Measurements from ENCODE around the gene ABCA2.

Gene ABCA2

GRCh38 chr9:137032858-137033257, 4.8 kb upstream of the ABCA2 start:
- Histone ChIP-seq H2AFZ (ENCODE audit: insufficient read depth, low read length, poor library complexity) (no peak overlapping the region), H3K4me3 (ENCODE audit: low read depth, low read length) (no peak overlapping the region), H3K4ac (ENCODE audit: low read depth, low read length) (no peak overlapping the region), H3K18ac (ENCODE audit: low read length) (no peak overlapping the region), H3K14ac (ENCODE audit: low read length) (no peak overlapping the region), H4K8ac (ENCODE audit: low read depth, low read length) (no peak overlapping the region), H3K79me2 (ENCODE audit: control insufficient read depth, insufficient read depth, low read length, poor library complexity) (no peaks in the 10 kb centered on the region), H3K36me3 (ENCODE audit: control insufficient read depth in 1 of 2, insufficient read depth in 2 of 2, low read length in 2 of 2) (no peaks in the 10 kb centered on the region), H3K23ac (ENCODE audit: low read length) (no peak overlapping the region), H3K27me3 (ENCODE audit: insufficient read depth, low read length) (no peaks in the 10 kb centered on the region), H4K12ac (ENCODE audit: low read depth, low read length) (no peak overlapping the region), H3K27ac (ENCODE audit: low read depth, low read length) (no peak overlapping the region), H3K4me1 (ENCODE audit: control insufficient read depth in 1 of 2, insufficient read depth in 2 of 2, low read length in 2 of 2) (peaks cover 6% of the 10 kb centered on the region in 2 experiments), H4K91ac (ENCODE audit: low read depth, low read length) (no peak overlapping the region), H3K4me2 (ENCODE audit: low read length) (no peak overlapping the region), H3K9me3 (ENCODE audit: insufficient read depth, low read depth, low read length) (peaks cover 2% of the 10 kb centered on the region), H3K79me1 (ENCODE audit: low read length) (no peaks in the 10 kb centered on the region), H2BK12ac (ENCODE audit: low read length) (no peak overlapping the region), H2AK5ac (ENCODE audit: low read length) (no peak overlapping the region), H2BK5ac (ENCODE audit: low read depth, low read length, poor library complexity) (no peak overlapping the region), H3K9ac (ENCODE audit: low read length) (no peak overlapping the region), H2BK120ac (ENCODE audit: insufficient read depth, low read length, poor library complexity) (no peak overlapping the region)
- WGBS (ENCODE audit: extremely low coverage, insufficient coverage, insufficient read length): no CpG with 5 or more reads among the region's 10 CpGs
- peak; percentile 13 to 26 for DNase-seq

GRCh38 chr9:137031904-137032640, 4.0 kb upstream of the ABCA2 start, which contains the start of gene FUT7:
Gene FUT7 (minus strand): TSS chr9:137032088. CDS start chr9:137031991, 97 bp downstream.
- Histone ChIP-seq H3K9me3 (ENCODE audit: insufficient read depth, low read depth, low read length) (peaks cover 5% of the 10 kb centered on the region), H3K9ac (ENCODE audit: low read length) (no peak within 1 kb of the TSS), H2AFZ (ENCODE audit: insufficient read depth, low read length, poor library complexity) (no peak within 1 kb of the TSS), H4K91ac (ENCODE audit: low read depth, low read length) (no peak within 1 kb of the TSS), H3K4me3 (ENCODE audit: low read depth, low read length) (no peak within 1 kb of the TSS), H3K36me3 (ENCODE audit: control insufficient read depth in 1 of 2, insufficient read depth in 2 of 2, low read length in 2 of 2) (no peaks in the 10 kb centered on the region), H2BK5ac (ENCODE audit: low read depth, low read length, poor library complexity) (no peak within 1 kb of the TSS), H3K23ac (ENCODE audit: low read length) (no peak within 1 kb of the TSS), H3K4ac (ENCODE audit: low read depth, low read length) (no peak within 1 kb of the TSS), H2AK5ac (ENCODE audit: low read length) (no peak within 1 kb of the TSS), H3K79me1 (ENCODE audit: low read length) (no peaks in the 10 kb centered on the region), H2BK120ac (ENCODE audit: insufficient read depth, low read length, poor library complexity) (no peak within 1 kb of the TSS), H3K4me1 (ENCODE audit: control insufficient read depth in 1 of 2, insufficient read depth in 2 of 2, low read length in 2 of 2) (peaks cover 6 to 8% of the 10 kb centered on the region in 2 experiments), H3K79me2 (ENCODE audit: control insufficient read depth, insufficient read depth, low read length, poor library complexity) (no peaks in the 10 kb centered on the region), H3K14ac (ENCODE audit: low read length) (no peak within 1 kb of the TSS), H3K4me2 (ENCODE audit: low read length) (no peak within 1 kb of the TSS), H4K8ac (ENCODE audit: low read depth, low read length) (no peak within 1 kb of the TSS), H4K12ac (ENCODE audit: low read depth, low read length) (no peak within 1 kb of the TSS), H2BK12ac (ENCODE audit: low read length) (no peak within 1 kb of the TSS), H3K27ac (ENCODE audit: low read depth, low read length) (no peak within 1 kb of the TSS), H3K18ac (ENCODE audit: low read length) (no peak within 1 kb of the TSS), H3K27me3 (ENCODE audit: insufficient read depth, low read length) (peaks cover 5% of the 10 kb centered on the region)
- no peak for DNase-seq
- no CpG with 5 or more reads among the region's 16 CpGs for WGBS (ENCODE audit: extremely low coverage, insufficient coverage, insufficient read length)

- H3K27ac ChIP-seq (ENCODE audit: low read depth, low read length): no peak overlapping the region
These were observed 2.8 kb upstream of the ABCA2 start for GRCh38 chr9:137030538-137031527.

GRCh38 chr9:137030006-137030405, 2.0 kb upstream of the ABCA2 start:
- H2BK12ac ChIP-seq (ENCODE audit: low read length): no peak overlapping the region
- no peak overlapping the region for H3K4me3 ChIP-seq (ENCODE audit: low read depth, low read length)
- no peak overlapping the region for H4K12ac ChIP-seq (ENCODE audit: low read depth, low read length)
- no peak overlapping the region for H3K4me2 ChIP-seq (ENCODE audit: low read length)
- no peak overlapping the region for H3K4ac ChIP-seq (ENCODE audit: low read depth, low read length)
- no peak for DNase-seq
- no peak overlapping the region for H2AFZ ChIP-seq (ENCODE audit: insufficient read depth, low read length, poor library complexity)
- no peak overlapping the region for H4K91ac ChIP-seq (ENCODE audit: low read depth, low read length)
- H3K27ac ChIP-seq (ENCODE audit: low read depth, low read length): no peak overlapping the region
- no peaks in the 10 kb centered on the region for H3K36me3 ChIP-seq (ENCODE audit: control insufficient read depth in 1 of 2, insufficient read depth in 2 of 2, low read length in 2 of 2)
- H3K18ac ChIP-seq (ENCODE audit: low read length): no peak overlapping the region
- H2BK5ac ChIP-seq (ENCODE audit: low read depth, low read length, poor library complexity): no peak overlapping the region
- H3K9me3 ChIP-seq (ENCODE audit: insufficient read depth, low read depth, low read length): peaks cover 3% of the 10 kb centered on the region
- no peak overlapping the region for H3K14ac ChIP-seq (ENCODE audit: low read length)
- H3K79me2 ChIP-seq (ENCODE audit: control insufficient read depth, insufficient read depth, low read length, poor library complexity): no peaks in the 10 kb centered on the region
- no peak overlapping the region for H2AK5ac ChIP-seq (ENCODE audit: low read length)
- no peak overlapping the region for H4K8ac ChIP-seq (ENCODE audit: low read depth, low read length)
- H3K79me1 ChIP-seq (ENCODE audit: low read length): no peaks in the 10 kb centered on the region
- H3K27me3 ChIP-seq (ENCODE audit: insufficient read depth, low read length): peaks cover 9% of the 10 kb centered on the region
- H3K23ac ChIP-seq (ENCODE audit: low read length): no peak overlapping the region
- H3K4me1 ChIP-seq (ENCODE audit: control insufficient read depth in 1 of 2, insufficient read depth in 2 of 2, low read length in 2 of 2): peaks cover 6 to 8% of the 10 kb centered on the region in 2 experiments
- H3K9ac ChIP-seq (ENCODE audit: low read length): no peak overlapping the region
- no peak overlapping the region for H2BK120ac ChIP-seq (ENCODE audit: insufficient read depth, low read length, poor library complexity)
- WGBS (ENCODE audit: extremely low coverage, insufficient coverage, insufficient read length): no CpG with 5 or more reads among the region's 15 CpGs

More at GRCh38 chr9:137030538-137031527, 2.8 kb upstream of the ABCA2 start:
- no peak overlapping the region for H2BK120ac ChIP-seq (ENCODE audit: insufficient read depth, low read length, poor library complexity)
- no peak overlapping the region for H3K4me2 ChIP-seq (ENCODE audit: low read length)
- no peak overlapping the region for H2BK5ac ChIP-seq (ENCODE audit: low read depth, low read length, poor library complexity)
- no peak overlapping the region for H3K9ac ChIP-seq (ENCODE audit: low read length)
- peaks cover 6 to 8% of the 10 kb centered on the region in 2 experiments for H3K4me1 ChIP-seq (ENCODE audit: control insufficient read depth in 1 of 2, insufficient read depth in 2 of 2, low read length in 2 of 2)
- no peaks in the 10 kb centered on the region for H3K36me3 ChIP-seq (ENCODE audit: control insufficient read depth in 1 of 2, insufficient read depth in 2 of 2, low read length in 2 of 2)
- no peaks in the 10 kb centered on the region for H3K79me2 ChIP-seq (ENCODE audit: control insufficient read depth, insufficient read depth, low read length, poor library complexity)
- H4K91ac ChIP-seq (ENCODE audit: low read depth, low read length): no peak overlapping the region
- DNase-seq: no peak
- peaks cover 5% of the 10 kb centered on the region for H3K9me3 ChIP-seq (ENCODE audit: insufficient read depth, low read depth, low read length)
- no peak overlapping the region for H2AK5ac ChIP-seq (ENCODE audit: low read length)
- no peak overlapping the region for H3K14ac ChIP-seq (ENCODE audit: low read length)
- H3K4me3 ChIP-seq (ENCODE audit: low read depth, low read length): no peak overlapping the region
- H3K27me3 ChIP-seq (ENCODE audit: insufficient read depth, low read length): peaks cover 9% of the 10 kb centered on the region
- no peak overlapping the region for H2AFZ ChIP-seq (ENCODE audit: insufficient read depth, low read length, poor library complexity)
- H4K8ac ChIP-seq (ENCODE audit: low read depth, low read length): no peak overlapping the region
- H4K12ac ChIP-seq (ENCODE audit: low read depth, low read length): no peak overlapping the region
- no peak overlapping the region for H3K4ac ChIP-seq (ENCODE audit: low read depth, low read length)
- H3K23ac ChIP-seq (ENCODE audit: low read length): no peak overlapping the region
- no CpG with 5 or more reads among the region's 65 CpGs for WGBS (ENCODE audit: extremely low coverage, insufficient coverage, insufficient read length)
- no peak overlapping the region for H3K18ac ChIP-seq (ENCODE audit: low read length)
- H3K79me1 ChIP-seq (ENCODE audit: low read length): no peaks in the 10 kb centered on the region
- no peak overlapping the region for H2BK12ac ChIP-seq (ENCODE audit: low read length)
